Activated naive CD4-positive, alpha-beta T cell treated with anti-CD3 and anti-CD28 coated beads, Interleukin-2, amount 50 U/mL, for 72 hours (primary cell): ENCODE measurements around the gene SP140. TPM values are rescaled to one million over a fixed set of nuclear protein-coding genes. Genes with fewer than 3 reads are reported as not detected.
"Not testable (repeated sequence)": the region's sequence is repeated elsewhere in the genome, so short reads cannot be mapped to it uniquely, and the experiment has no call there.

Experiments used
- ATAC-seq, 2 donors: fragments of 150-1000 bp; cut with Tn5 transposase; 2 replicates each; pipeline ENCODE4 v1.10.0; 2021; ENCODE audit warnings: mild to moderate bottlenecking in 2 of 2, moderate library complexity in 2 of 2
- DNase-seq, 2 donors: peaks; one replicate each; pipeline ENCODE4 v3.0.0; 2021 to 2022; ENCODE audit warnings: low spot score in 2 of 2
- H3K27ac Mint-ChIP-seq, 2 donors: one replicate each; pipeline ENCODE4 v1.8.0; 2022; ENCODE audit warnings: mild to moderate bottlenecking in 2 of 2, mixed read lengths in 2 of 2
- H3K36me3 Mint-ChIP-seq, 2 donors: one replicate each; pipeline ENCODE4 v1.8.0; 2022; ENCODE audit warnings: mixed read lengths in 2 of 2
- H3K9me3 Mint-ChIP-seq, 2 donors: one replicate each; pipeline ENCODE4 v1.8.0; 2022; ENCODE audit warnings: mixed read lengths in 2 of 2
- total RNA-seq, 2 donors: library from RNA; stranded (reverse); gene quantifications; one replicate each; pipeline ENCODE4 v1.2.3, GENCODE V29; 2022

SP140 gene
- total RNA-seq, 2 donors from 2014 or later: 75.8 to 77.7 TPM

DNA sequence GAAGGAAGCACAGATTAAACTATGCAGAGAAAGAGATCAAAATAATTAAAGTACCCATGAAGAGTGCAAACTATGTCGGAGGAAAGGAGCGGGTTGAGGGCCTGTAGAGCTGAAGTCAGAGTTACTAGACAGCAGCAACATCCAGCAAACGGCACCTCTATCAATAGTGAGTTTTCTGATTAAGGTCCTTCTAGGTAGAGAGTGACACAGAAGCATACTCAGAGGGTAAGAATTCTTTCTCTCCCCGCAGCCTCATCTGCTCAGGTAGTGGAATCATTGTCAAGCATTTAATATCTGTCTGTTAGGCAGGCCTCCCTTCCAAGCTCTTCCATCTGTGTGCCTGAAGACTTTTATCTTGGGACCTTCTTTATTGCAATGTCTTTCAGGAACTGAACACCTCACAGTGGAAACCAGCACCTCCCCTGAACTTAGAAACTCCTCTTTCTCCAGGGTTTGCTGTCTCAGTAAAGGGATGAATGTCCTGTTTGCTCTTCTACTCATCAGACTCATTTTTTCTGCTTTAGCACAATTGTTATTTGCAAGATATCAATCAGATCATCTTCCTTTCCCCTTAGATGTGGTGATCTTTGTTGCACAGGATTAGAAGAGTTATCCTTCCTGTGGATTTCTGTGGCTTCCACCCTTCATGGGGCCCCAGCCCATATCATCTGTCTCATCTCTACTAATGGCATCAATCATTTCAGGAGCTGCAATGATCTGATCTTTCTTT, 28.8 kb downstream of the SP140 start:
- DNase-seq: peak in 1 of 2 donors; percentile 50
- no peak overlapping the region for H3K27ac Mint-ChIP-seq

DNA sequence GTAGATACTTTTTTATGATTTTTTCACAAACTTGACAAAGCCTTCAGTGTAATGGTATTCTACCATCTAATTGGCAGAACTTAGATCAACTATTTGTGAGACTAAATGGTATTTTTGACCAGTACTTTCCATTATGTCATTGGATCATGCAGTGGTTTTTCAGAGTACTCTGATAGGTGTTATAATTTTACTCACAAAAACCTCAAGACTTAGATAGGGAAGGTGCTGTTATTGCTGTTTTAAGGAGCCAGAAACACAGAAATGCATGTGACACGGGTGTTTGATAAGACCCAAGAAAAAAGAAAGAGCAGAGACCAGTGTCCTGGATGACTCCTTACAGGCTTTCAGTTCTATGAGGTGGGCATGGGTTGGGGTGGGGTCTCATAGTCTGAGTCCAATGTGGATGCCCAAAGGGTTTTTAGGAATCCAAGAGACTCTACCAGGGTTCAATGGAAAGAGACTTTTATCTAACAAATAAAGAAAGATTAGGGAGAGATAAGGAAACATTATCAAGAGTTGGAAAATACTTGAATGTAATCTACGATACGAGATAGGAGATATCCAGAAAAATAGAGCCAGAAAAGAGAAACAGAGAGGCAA, 31.3 kb downstream of the SP140 start:
- ATAC-seq: peak; percentile 56 to 64
- peaks cover 14 to 34% of the 10 kb centered on the region in 2 donors for H3K36me3 Mint-ChIP-seq
- H3K9me3 Mint-ChIP-seq: no peaks in the 10 kb centered on the region
- peak overlapping the region; percentile 83 to 97 for H3K27ac Mint-ChIP-seq
- DNase-seq: no peak

More for the DNA sequence above, 28.8 kb downstream of the SP140 start:
- Mint-ChIP-seq H3K36me3 (peaks cover 7 to 11% of the 10 kb centered on the region in 2 donors), H3K9me3 (no peaks in the 10 kb centered on the region)
- peak; percentile 77 to 88 for ATAC-seq

DNA sequence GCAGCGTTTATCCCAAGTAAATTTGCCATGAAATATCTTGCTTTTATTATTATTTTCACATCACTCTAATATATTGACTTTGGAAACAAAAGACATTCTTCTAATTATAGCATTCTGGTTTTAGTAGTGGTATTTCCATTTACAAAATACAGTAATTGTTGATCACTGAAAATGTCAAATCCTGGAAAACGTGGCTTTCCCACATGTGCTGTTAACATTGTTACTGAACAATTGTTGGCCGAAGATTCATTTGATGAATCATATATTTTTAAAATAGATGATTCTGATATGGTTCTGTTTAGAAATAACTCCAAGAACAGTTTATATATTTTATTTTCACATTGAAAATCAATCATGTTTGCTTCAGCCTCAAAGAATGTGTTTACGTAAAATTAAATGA, 32.9 kb downstream of the SP140 start:
- H3K36me3 Mint-ChIP-seq: peaks cover 22 to 45% of the 10 kb centered on the region in 2 donors
- H3K9me3 Mint-ChIP-seq: no peaks in the 10 kb centered on the region
- ATAC-seq (no peak), DNase-seq (no peak)
- no peak overlapping the region for H3K27ac Mint-ChIP-seq

DNA sequence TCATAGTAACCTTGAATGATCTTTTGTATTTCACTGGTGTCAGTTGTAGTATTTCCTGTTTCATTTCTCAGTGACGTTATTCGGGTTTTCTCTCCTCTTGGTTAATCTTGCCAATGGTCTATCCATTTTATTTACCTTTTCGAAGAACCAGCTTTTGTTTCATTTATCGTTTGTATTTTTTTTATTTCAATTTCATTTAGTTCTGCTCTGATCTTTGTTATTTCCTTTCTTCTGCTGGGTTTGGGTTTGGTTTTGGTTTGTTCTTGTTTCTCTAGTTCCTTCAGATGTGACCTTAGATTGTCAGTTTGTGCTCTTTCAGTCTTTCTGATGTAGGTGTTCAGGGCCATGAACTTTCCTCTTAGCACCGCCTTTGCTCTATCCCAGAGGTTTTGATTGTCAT, 36.7 kb downstream of the SP140 start:
- no peak for DNase-seq
- peak; percentile 41 to 76 for ATAC-seq
- peaks cover 30 to 59% of the 10 kb centered on the region in 2 donors for H3K36me3 Mint-ChIP-seq
- peak overlapping the region; percentile 47 to 76 for H3K27ac Mint-ChIP-seq
- H3K9me3 Mint-ChIP-seq: no peaks in the 10 kb centered on the region

DNA sequence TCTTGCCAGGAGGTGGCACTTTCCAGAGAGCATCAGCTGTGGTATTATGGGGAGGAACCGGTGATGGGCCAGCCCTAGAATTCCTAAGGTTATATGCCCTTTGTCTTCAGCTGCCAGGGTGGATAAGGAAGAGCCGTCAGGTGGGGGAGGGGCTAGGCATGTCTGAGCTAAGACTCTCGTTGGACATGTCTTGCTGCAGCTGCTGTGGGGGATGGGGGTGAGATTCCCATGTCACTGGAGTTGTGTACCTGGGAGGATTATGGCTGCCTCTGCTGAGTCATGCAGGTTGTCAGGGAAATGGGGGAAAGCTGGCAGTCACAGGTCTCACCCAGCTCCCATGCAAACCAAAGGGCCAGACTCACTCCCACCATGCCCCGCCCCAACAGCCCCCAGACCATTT, 39.4 kb downstream of the SP140 start:
- not testable (repeated sequence) for ATAC-seq, DNase-seq, H3K9me3 Mint-ChIP-seq
- peaks cover 38 to 65% of the 10 kb centered on the region in 2 donors for H3K36me3 Mint-ChIP-seq
- H3K27ac Mint-ChIP-seq: peak overlapping the region in 1 of 2 donors; percentile 58

DNA sequence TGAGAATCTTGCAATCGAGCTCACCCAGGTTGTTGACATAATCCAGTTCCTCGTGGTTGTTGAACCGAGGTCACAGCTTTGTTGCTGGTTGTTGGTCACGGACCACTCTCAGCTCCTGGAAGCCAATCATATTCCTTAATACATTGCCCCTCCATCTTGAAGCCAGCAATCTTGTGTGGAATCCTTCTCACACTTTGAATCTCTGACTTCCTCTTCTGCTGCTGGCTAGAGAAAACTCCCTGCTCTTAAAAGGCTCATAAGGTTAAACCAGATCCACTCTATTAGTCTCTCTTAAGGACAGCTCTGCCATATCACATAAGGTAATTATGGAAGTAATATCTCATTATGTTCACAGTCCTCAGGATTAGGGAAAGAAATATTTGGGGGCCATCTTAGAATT, 41.1 kb downstream of the SP140 start:
- H3K36me3 Mint-ChIP-seq: peaks cover 46 to 64% of the 10 kb centered on the region in 2 donors
- DNase-seq (no peak), ATAC-seq (no peak)
- H3K9me3 Mint-ChIP-seq: peaks cover 6 to 11% of the 10 kb centered on the region in 2 donors
- no peak overlapping the region for H3K27ac Mint-ChIP-seq

DNA sequence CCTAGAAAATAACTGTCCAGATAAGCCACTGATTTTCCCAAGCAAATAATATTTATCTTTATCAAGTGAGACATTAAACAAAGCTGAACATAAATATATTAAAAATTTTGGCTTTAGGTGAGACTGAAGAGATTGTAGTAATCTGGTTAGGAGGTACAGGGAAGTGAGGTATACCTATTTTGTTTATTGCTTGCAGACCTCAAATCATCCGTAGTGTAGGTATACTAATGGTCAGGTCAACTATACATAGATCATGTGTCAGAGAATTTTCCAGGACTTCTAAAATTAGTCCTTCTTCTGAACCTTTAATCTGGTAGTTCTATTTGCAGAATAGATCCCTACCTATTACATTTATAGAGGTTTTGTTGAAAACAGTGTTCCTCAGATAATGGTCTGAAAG, 41.5 kb downstream of the SP140 start:
- peak overlapping the region in 1 of 2 donors; percentile 38 for H3K27ac Mint-ChIP-seq
- peaks cover 9 to 14% of the 10 kb centered on the region in 2 donors for H3K9me3 Mint-ChIP-seq
- no peak for DNase-seq
- no peak for ATAC-seq
- peaks cover 47 to 64% of the 10 kb centered on the region in 2 donors for H3K36me3 Mint-ChIP-seq

DNA sequence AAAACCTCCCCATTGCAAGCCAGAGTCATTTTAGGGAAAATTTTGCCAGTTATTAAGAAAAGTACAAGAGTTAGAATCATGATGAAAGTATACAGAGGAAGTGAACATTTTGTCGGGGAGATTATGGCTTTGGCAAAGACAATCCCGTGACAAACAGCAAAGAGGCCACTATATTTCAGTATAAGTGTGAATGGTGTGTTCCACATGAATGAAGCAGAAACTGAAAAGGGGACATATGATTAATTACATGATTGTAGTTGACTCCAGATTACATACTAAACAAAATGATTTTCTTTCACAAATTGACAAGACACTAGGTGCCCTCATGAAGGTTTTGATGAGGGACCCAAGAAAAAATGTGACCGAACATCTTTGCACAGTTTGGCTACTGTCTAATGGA, 42.0 kb downstream of the SP140 start:
- peak; percentile 28 to 80 for ATAC-seq
- peak overlapping the region in 1 of 2 donors; percentile 80 for H3K27ac Mint-ChIP-seq
- H3K36me3 Mint-ChIP-seq: peaks cover 45 to 66% of the 10 kb centered on the region in 2 donors
- H3K9me3 Mint-ChIP-seq: peaks cover 9 to 17% of the 10 kb centered on the region in 2 donors
- no peak for DNase-seq

DNA sequence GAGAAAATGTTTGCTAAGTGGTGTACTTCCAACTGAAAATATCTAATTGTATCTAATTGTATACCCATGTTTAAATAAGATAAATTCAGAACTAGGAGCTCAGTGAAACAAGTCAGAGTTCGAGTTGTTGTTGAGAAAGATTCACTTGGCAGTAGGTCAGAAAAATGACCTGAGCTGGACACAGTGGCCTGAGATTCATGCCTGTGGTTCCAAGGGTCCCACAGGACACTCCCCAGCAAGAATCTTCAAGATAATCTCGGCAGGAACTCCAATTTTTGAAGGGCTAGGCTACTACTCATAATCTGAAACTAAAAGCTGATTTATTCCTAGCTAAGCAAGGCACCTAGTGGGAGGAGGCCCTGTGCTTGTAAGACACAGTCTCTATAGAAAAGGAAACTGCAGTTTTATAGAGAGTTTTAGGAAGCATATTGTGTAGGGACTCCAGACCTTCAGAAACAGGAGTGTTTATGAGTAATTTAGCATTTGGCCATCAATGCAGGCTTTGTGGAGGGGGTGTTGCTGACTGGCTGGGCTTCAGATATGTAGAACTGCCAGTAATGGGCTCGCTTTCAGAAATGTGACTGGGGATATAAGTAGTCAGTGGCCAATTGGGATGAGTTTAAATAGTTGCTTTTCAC, 43.2 kb downstream of the SP140 start:
- ATAC-seq (peak; percentile 69 to 75), DNase-seq (no peak)
- H3K9me3 Mint-ChIP-seq: peaks cover 11 to 19% of the 10 kb centered on the region in 2 donors
- H3K27ac Mint-ChIP-seq: peak overlapping the region; percentile 65 to 84
- peaks cover 50 to 65% of the 10 kb centered on the region in 2 donors for H3K36me3 Mint-ChIP-seq

DNA sequence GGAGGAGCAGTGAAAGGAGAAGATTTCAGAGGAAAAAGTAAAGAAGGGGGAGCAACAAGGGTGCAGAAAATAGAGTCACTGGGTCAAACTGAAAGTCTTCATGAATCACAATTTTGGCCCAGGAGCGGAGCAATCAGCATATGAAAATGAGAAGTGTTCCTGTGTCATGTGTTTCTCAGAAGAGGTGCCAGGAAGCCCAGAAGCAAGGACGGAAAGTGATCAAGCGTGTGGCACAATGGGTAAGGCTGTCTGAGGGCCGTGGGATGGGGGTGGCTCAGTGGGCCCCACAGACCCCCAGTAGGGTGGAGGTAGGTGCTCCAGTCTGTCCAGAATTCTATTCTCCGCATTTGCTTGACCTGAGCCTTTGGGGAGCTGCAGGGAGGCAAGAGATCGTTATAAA, 44.2 kb downstream of the SP140 start:
- Mint-ChIP-seq H3K36me3 (peaks cover 41 to 62% of the 10 kb centered on the region in 2 donors), H3K9me3 (peaks cover 12 to 19% of the 10 kb centered on the region in 2 donors), H3K27ac (peak overlapping the region; percentile 65 to 84)
- DNase-seq: no peak
- peak; percentile 57 to 79 for ATAC-seq

DNA sequence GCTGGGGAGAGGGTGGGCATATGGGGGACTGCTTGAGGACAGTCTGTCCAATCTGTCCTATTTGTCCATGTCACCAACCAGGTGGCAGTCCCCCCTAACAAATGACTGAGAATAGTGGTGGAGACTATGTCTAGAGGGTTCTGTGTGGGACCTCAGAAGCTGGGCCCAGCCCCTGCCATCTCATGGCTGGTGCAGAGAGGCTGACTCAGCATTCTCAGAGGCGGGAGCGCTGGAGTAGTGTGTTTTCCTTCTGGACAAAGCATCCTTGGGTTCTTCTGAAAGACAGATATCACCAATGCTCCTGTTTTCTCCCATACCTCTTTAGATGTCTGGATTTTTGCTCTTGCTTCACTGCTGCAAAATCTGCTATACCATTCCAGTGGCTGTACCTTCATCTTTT, 57.4 kb downstream of the SP140 start:
- Mint-ChIP-seq H3K9me3 (no peaks in the 10 kb centered on the region), H3K27ac (no peak overlapping the region), H3K36me3 (peaks cover 11 to 20% of the 10 kb centered on the region in 2 donors)
- no peak for DNase-seq
- ATAC-seq: no peak

DNA sequence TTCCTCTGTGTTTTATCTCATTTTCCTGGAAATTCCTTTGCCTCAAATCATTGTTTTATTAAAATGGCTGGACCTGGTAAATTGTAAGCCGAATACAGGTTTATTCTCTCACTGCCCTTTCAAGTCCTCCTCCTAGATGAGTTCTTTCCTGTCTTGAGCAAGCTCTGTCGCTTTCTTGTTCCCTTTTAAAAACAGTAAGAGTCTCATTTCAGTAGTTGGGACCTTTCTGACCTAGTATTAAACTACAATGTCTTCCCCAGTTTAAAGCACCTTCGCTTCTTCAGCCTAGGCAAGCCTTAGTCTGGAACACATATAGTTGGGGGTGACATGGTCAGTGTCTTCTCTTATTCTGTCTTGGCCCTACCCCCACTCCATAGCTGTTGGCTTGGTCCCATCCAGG, 60.5 kb downstream of the SP140 start:
- ATAC-seq (no peak), DNase-seq (no peak)
- H3K9me3 Mint-ChIP-seq: no peaks in the 10 kb centered on the region
- no peak overlapping the region for H3K27ac Mint-ChIP-seq
- peaks cover 36 to 38% of the 10 kb centered on the region in 2 donors for H3K36me3 Mint-ChIP-seq

DNA sequence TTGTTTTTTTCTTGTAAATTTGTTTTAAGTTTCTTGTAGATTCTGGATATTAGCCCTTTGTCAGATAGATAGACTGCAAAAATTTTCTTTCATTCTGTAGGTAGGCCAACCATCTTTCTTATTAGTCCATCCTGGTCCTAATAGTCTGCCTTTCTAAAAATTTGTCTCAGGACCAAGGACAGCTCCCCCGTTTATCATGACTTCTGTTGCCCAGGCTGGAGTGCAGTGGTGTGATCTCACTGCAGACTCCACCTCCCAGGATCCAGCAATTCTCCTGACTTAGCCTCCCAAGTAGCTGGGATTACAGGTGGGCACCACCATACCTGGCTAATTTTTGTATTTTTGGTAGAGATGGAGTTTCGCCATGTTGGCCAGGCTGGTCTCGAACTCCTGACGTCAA, 63.8 kb downstream of the SP140 start:
- peaks cover 52 to 55% of the 10 kb centered on the region in 2 donors for H3K36me3 Mint-ChIP-seq
- not testable (repeated sequence) for H3K9me3 Mint-ChIP-seq, H3K27ac Mint-ChIP-seq, ATAC-seq, DNase-seq

DNA sequence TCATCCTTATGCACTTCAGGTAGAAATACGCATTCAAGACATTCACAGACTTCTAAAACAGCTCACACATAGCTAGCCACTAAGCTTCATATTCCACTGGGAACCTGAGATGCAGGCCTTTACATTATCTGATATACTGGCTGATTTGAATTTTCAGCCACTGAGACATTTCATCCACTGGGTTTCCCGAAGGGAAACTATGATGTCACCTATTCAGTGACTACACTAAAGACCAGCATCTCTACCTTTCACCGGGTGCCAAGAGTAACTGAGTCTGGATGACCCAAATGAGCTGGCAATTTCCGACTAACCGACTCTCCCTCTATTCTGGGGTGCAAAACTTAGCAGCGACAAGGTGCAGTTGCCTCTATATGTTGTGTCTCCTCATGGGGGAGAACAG, 69.7 kb downstream of the SP140 start:
- peaks cover 4 to 16% of the 10 kb centered on the region in 2 donors for H3K9me3 Mint-ChIP-seq
- H3K36me3 Mint-ChIP-seq: peaks cover 60 to 78% of the 10 kb centered on the region in 2 donors
- ATAC-seq (no peak), DNase-seq (no peak)
- no peak overlapping the region for H3K27ac Mint-ChIP-seq

DNA sequence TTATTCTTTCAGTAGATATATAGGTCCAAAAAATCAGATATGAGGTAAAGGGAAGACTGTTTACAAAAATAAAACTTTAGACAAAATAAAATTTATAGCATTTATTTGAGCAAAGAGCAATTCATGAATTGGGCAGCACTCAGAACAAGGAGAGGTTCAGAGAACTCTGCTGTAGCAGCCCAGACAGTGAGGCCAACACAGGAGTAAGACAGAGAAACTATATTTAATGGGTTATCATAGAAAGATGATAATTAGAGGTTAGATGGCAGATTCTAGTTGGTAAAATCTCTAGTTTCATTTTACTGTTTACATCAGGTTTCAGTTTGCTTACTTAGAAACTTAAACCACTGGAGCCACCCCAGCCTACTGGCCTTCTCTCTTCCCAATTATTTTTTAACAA, 71.4 kb downstream of the SP140 start:
- ATAC-seq: no peak
- H3K27ac Mint-ChIP-seq: no peak overlapping the region
- H3K9me3 Mint-ChIP-seq: peaks cover 4 to 25% of the 10 kb centered on the region in 2 donors
- DNase-seq: no peak
- H3K36me3 Mint-ChIP-seq: peaks cover 61 to 90% of the 10 kb centered on the region in 2 donors

DNA sequence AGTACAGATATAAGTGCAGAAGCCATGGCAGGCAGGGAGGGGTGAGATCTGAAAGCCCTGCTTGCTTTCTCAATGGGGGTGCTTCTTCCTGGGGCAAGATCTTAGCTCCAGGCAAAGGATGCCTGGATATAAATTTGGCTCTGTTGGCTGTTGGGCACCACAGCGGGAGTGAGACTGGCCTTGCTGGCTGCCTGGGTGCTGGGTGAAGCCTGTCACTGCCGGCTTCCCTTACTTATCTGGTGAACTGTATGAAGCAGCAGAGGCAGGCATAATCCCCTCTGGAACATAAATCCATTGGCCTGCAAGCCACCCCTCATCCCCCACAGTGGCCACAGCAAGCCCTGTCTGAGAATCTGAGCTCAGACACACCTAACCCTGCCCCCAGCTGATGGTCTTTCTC, 74.1 kb downstream of the SP140 start:
- ATAC-seq: no peak
- H3K27ac Mint-ChIP-seq: peak overlapping the region in 1 of 2 donors; percentile 27
- peaks cover 56 to 93% of the 10 kb centered on the region in 2 donors for H3K36me3 Mint-ChIP-seq
- peaks cover 13 to 44% of the 10 kb centered on the region in 2 donors for H3K9me3 Mint-ChIP-seq
- no peak for DNase-seq
